ENCODE data around the gene C14orf119.

DNA sequence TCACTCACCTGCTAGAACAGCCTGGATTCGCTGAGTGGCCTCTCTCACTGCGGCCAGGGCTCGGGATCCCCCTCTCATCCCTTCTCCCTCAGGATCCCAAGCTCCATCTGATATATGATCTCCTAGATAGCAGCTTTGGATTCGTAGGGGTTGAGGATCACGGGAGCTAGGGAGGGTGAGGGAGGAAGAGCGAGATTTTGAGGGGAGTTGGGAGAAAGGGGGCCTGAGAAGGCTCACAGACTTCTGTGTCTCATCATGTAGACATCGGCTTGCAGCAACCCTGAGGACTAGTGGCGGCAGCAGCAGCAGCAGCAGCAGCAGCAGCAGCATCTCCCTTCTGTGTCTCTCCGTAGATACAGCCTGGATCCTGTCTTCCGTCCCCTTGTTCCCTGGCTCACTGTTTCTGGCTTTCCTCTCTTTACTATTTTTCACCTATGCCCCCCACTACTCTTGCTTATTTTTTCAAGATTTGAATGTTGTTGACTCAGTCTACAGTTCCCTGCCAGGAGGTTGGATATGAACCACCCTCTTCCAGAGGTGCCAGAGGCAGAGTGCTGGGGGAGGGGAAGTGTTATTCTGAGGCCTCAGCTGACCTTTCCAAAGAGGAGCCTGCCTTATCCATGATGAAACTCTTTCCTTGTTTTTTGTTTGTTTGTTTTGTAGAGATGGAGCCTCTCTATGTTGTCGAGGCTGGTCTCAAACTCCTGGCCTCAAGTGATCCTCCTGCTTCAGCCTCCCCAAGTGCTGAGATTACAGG lies 9.5 kb downstream of the C14orf119 start, which contains the start of gene CIROP:
- TF ChIP-seq, protein P1, sequence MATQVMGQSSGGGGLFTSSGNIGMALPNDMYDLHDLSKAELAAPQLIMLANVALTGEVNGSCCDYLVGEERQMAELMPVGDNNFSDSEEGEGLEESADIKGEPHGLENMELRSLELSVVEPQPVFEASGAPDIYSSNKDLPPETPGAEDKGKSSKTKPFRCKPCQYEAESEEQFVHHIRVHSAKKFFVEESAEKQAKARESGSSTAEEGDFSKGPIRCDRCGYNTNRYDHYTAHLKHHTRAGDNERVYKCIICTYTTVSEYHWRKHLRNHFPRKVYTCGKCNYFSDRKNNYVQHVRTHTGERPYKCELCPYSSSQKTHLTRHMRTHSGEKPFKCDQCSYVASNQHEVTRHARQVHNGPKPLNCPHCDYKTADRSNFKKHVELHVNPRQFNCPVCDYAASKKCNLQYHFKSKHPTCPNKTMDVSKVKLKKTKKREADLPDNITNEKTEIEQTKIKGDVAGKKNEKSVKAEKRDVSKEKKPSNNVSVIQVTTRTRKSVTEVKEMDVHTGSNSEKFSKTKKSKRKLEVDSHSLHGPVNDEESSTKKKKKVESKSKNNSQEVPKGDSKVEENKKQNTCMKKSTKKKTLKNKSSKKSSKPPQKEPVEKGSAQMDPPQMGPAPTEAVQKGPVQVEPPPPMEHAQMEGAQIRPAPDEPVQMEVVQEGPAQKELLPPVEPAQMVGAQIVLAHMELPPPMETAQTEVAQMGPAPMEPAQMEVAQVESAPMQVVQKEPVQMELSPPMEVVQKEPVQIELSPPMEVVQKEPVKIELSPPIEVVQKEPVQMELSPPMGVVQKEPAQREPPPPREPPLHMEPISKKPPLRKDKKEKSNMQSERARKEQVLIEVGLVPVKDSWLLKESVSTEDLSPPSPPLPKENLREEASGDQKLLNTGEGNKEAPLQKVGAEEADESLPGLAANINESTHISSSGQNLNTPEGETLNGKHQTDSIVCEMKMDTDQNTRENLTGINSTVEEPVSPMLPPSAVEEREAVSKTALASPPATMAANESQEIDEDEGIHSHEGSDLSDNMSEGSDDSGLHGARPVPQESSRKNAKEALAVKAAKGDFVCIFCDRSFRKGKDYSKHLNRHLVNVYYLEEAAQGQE (IDR thresholded peaks at IDR 0.05; ENCODE audit: insufficient replicate concordance, low read depth): no peak
- no peak for TF ChIP-seq CTCF (IDR thresholded peaks at IDR 0.05; ENCODE audit: insufficient read depth, low read length)
- TF ChIP-seq POLR2AphosphoS5 (IDR thresholded peaks at IDR 0.05; ENCODE audit: low read depth): no peak
- no peak for TF ChIP-seq GABPA (IDR thresholded peaks at IDR 0.05; ENCODE audit: low read depth)
